Caco-2 (cell line): ENCODE measurements around the gene CEP85L. TPM values are rescaled to one million over a fixed set of nuclear protein-coding genes. Genes with fewer than 3 reads are reported as not detected.

Source experiments
- BruUV-seq: library from RNA; stranded (reverse); fragments of 400-500 nt; replicated peaks from 2 replicates; lab custom pipeline; 2021; lab: Mats Ljungman, UMichigan
- CTCF ChIA-PET: fragments of 300-600 bp; sonication (Branson Sonifier 250); formaldehyde crosslinking; loops from one replicate; lab custom pipeline; 2022; ENCODE audit warnings: antibody characterized with exemption; lab: Charles Lee
- POLR2A ChIA-PET: fragments of 300-600 bp; sonication (Branson Sonifier 250); formaldehyde crosslinking; loops from one replicate; lab custom pipeline; 2022; ENCODE audit warnings: antibody characterized with exemption; lab: Charles Lee
- DNase-seq, 2 experiments: peaks; one replicate each; pipeline versions ENCODE4 v3.0.0 to v3.0.0-alpha.2; 2020 to 2022
- H3K27me3 ChIP-seq: replicated peaks from 2 replicates; pipeline ENCODE4 v1.6.0; 2011; ENCODE audit warnings: low read length; ENCODE audit not compliant: control insufficient read depth, insufficient read depth
- H3K36me3 ChIP-seq: 2 replicates; pipeline ENCODE4 v1.5.1; 2011; ENCODE audit warnings: low read length; ENCODE audit not compliant: control insufficient read depth, insufficient read depth
- H3K4me1 ChIP-seq: fragments of 250-450 bp; sonication (Bioruptor Pico); 2 replicates; pipeline ENCODE4 v1.5.1; 2020; ENCODE audit warnings: mild to moderate bottlenecking
- H3K4me3 ChIP-seq: 2 replicates; pipeline ENCODE4 v1.5.1; 2011; ENCODE audit warnings: low read depth, mild to moderate bottlenecking, control low read depth, low read length
- H3K9me3 ChIP-seq: fragments of 250-450 bp; sonication (Bioruptor Pico); 2 replicates; pipeline ENCODE4 v1.5.1; 2020; ENCODE audit warnings: mild to moderate bottlenecking, moderate library complexity
- H3K27ac Mint-ChIP-seq: one replicate; pipeline ENCODE4 v1.8.0; 2022; ENCODE audit warnings: mixed read lengths; ENCODE audit not compliant: unreplicated experiment
- H3K27me3 Mint-ChIP-seq: one replicate; pipeline ENCODE4 v1.8.0; 2022; ENCODE audit warnings: mixed read lengths; ENCODE audit not compliant: insufficient read depth, unreplicated experiment
- H3K36me3 Mint-ChIP-seq: one replicate; pipeline ENCODE4 v1.8.0; 2022; ENCODE audit warnings: mild to moderate bottlenecking, mixed read lengths; ENCODE audit not compliant: insufficient read depth, unreplicated experiment
- H3K4me1 Mint-ChIP-seq: one replicate; pipeline ENCODE4 v1.8.0; 2022; ENCODE audit warnings: low read depth, mixed read lengths; ENCODE audit not compliant: unreplicated experiment
- H3K4me3 Mint-ChIP-seq: one replicate; pipeline ENCODE4 v1.8.0; 2022; ENCODE audit warnings: mild to moderate bottlenecking, moderate library complexity, mixed read lengths; ENCODE audit not compliant: unreplicated experiment
- H3K9me3 Mint-ChIP-seq: one replicate; pipeline ENCODE4 v1.8.0; 2022; ENCODE audit warnings: mixed read lengths; ENCODE audit not compliant: unreplicated experiment
- CTCF ChIP-seq, 2 experiments: fragments of 200-600 bp in 1 of 2; IDR thresholded peaks; 1 replicate in 1 of 2; 2 replicates in 1 of 2; pipeline versions ENCODE4 v1.5.1 to v1.8.0; 2011 to 2022; ENCODE audit warnings: antibody characterized with exemption in 1 of 2, control low read depth in 1 of 2, inconsistent platforms in 1 of 2, low read depth in 1 of 2, low read length in 1 of 2, mild to moderate bottlenecking in 1 of 2, moderate library complexity in 1 of 2; ENCODE audit not compliant: insufficient read depth in 1 of 2, severe bottlenecking in 1 of 2, unreplicated experiment in 1 of 2
- intact Hi-C: fragments of 100-400 bp; cut with micrococcal nuclease; formaldehyde crosslinking; loops from one replicate; pipeline ENCODE4 v1.10.0; 2022; ENCODE audit not compliant: unreplicated experiment
- total RNA-seq: library from RNA; stranded (reverse); gene quantifications from 2 replicates; pipeline ENCODE4 v1.2.3, GENCODE V29; 2022

Gene CEP85L
- total RNA-seq, 1 experiment from 2014 or later, result 0.29 TPM

GRCh38 chr6:118646977-118647376, 4.4 kb downstream of the CEP85L start:
- Mint-ChIP-seq H3K27me3 (peaks cover 13% of the 10 kb centered on the region), H3K36me3 (no peaks in the 10 kb centered on the region), H3K4me3 (no peak overlapping the region), H3K4me1 (no peaks in the 10 kb centered on the region), H3K27ac (no peak overlapping the region), H3K9me3 (no peaks in the 10 kb centered on the region)
- intact Hi-C loops, result no loop called here
- no peak for DNase-seq
- BruUV-seq, result no TSS peak
- no peaks in the 10 kb centered on the region for H3K9me3 ChIP-seq
- no peaks in the 10 kb centered on the region for H3K36me3 ChIP-seq
- CTCF ChIA-PET, result no interaction called here
- H3K4me3 ChIP-seq, result no peak overlapping the region
- POLR2A ChIA-PET, result no interaction called here
- no peaks in the 10 kb centered on the region; the same call in 1 of the 2 replicates for H3K27me3 ChIP-seq
- H3K4me1 ChIP-seq, result peaks cover 3% of the 10 kb centered on the region; the same call in 1 of the 2 replicates
- TF ChIP-seq CTCF (IDR thresholded peaks at IDR 0.05; ENCODE audit: insufficient read depth in 1 of 2, low read depth in 1 of 2, low read length in 1 of 2, severe bottlenecking in 1 of 2, unreplicated experiment in 1 of 2), result no peak

- ChIA-PET POLR2A (no interaction called here), CTCF (no interaction called here)
- H3K27me3 ChIP-seq, result no peaks in the 10 kb centered on the region
- no peaks in the 10 kb centered on the region for H3K4me1 Mint-ChIP-seq
- no peaks in the 10 kb centered on the region for H3K9me3 ChIP-seq
- H3K36me3 ChIP-seq, result no peaks in the 10 kb centered on the region
- no peak overlapping the region for H3K4me3 ChIP-seq
- H3K4me3 Mint-ChIP-seq, result no peak overlapping the region
- BruUV-seq, result no TSS peak
- no peaks in the 10 kb centered on the region for H3K9me3 Mint-ChIP-seq
- H3K27me3 Mint-ChIP-seq, result peaks cover 13% of the 10 kb centered on the region
- intact Hi-C loops, result no loop called here
- H3K27ac Mint-ChIP-seq, result no peak overlapping the region
- DNase-seq, result no peak
- no peaks in the 10 kb centered on the region for H3K36me3 Mint-ChIP-seq
- no peak for TF ChIP-seq CTCF (IDR thresholded peaks at IDR 0.05; ENCODE audit: insufficient read depth in 1 of 2, low read depth in 1 of 2, low read length in 1 of 2, severe bottlenecking in 1 of 2, unreplicated experiment in 1 of 2)
- H3K4me1 ChIP-seq, result no peaks in the 10 kb centered on the region
Measured at GRCh38 chr6:118645395-118645794, 6.0 kb downstream of the CEP85L start.

GRCh38 chr6:118644007-118644406, 7.4 kb downstream of the CEP85L start:
- no peaks in the 10 kb centered on the region for H3K4me1 ChIP-seq
- no peaks in the 10 kb centered on the region for H3K36me3 Mint-ChIP-seq
- TF ChIP-seq CTCF (IDR thresholded peaks at IDR 0.05; ENCODE audit: insufficient read depth in 1 of 2, low read depth in 1 of 2, low read length in 1 of 2, severe bottlenecking in 1 of 2, unreplicated experiment in 1 of 2), result no peak
- no peak overlapping the region for H3K4me3 ChIP-seq
- POLR2A ChIA-PET, result no interaction called here
- H3K27me3 ChIP-seq, result no peaks in the 10 kb centered on the region
- intact Hi-C loops, result no loop called here
- no peaks in the 10 kb centered on the region for H3K36me3 ChIP-seq
- no peak for DNase-seq
- CTCF ChIA-PET, result no interaction called here
- peaks cover 13% of the 10 kb centered on the region for H3K27me3 Mint-ChIP-seq
- H3K4me1 Mint-ChIP-seq, result no peaks in the 10 kb centered on the region
- H3K9me3 Mint-ChIP-seq, result no peaks in the 10 kb centered on the region
- H3K9me3 ChIP-seq, result no peaks in the 10 kb centered on the region
- no peak overlapping the region for H3K27ac Mint-ChIP-seq
- no peak overlapping the region for H3K4me3 Mint-ChIP-seq
- BruUV-seq, result no TSS peak
